Caco-2 (cell line): ENCODE measurements around the gene RRBP1. TPM values are rescaled to one million over a fixed set of nuclear protein-coding genes. Genes with fewer than 3 reads are reported as not detected.
A peak's percentile ranks its signal among the peaks of the same experiment; 100 is the strongest.

Source experiments
- BruUV-seq: library from RNA; stranded (reverse); fragments of 400-500 nt; replicated peaks from 2 replicates; lab custom pipeline; 2021; lab: Mats Ljungman, UMichigan
- CTCF ChIA-PET: fragments of 300-600 bp; sonication (Branson Sonifier 250); formaldehyde crosslinking; loops from one replicate; lab custom pipeline; 2022; ENCODE audit warnings: antibody characterized with exemption; lab: Charles Lee
- POLR2A ChIA-PET: fragments of 300-600 bp; sonication (Branson Sonifier 250); formaldehyde crosslinking; loops from one replicate; lab custom pipeline; 2022; ENCODE audit warnings: antibody characterized with exemption; lab: Charles Lee
- DNase-seq, 2 experiments: peaks; one replicate each; pipeline versions ENCODE4 v3.0.0 to v3.0.0-alpha.2; 2020 to 2022
- H3K27me3 ChIP-seq: replicated peaks from 2 replicates; pipeline ENCODE4 v1.6.0; 2011; ENCODE audit warnings: low read length; ENCODE audit not compliant: control insufficient read depth, insufficient read depth
- H3K36me3 ChIP-seq: 2 replicates; pipeline ENCODE4 v1.5.1; 2011; ENCODE audit warnings: low read length; ENCODE audit not compliant: control insufficient read depth, insufficient read depth
- H3K4me1 ChIP-seq: fragments of 250-450 bp; sonication (Bioruptor Pico); 2 replicates; pipeline ENCODE4 v1.5.1; 2020; ENCODE audit warnings: mild to moderate bottlenecking
- H3K4me3 ChIP-seq: 2 replicates; pipeline ENCODE4 v1.5.1; 2011; ENCODE audit warnings: low read depth, mild to moderate bottlenecking, control low read depth, low read length
- H3K9me3 ChIP-seq: fragments of 250-450 bp; sonication (Bioruptor Pico); 2 replicates; pipeline ENCODE4 v1.5.1; 2020; ENCODE audit warnings: mild to moderate bottlenecking, moderate library complexity
- H3K27ac Mint-ChIP-seq: one replicate; pipeline ENCODE4 v1.8.0; 2022; ENCODE audit warnings: mixed read lengths; ENCODE audit not compliant: unreplicated experiment
- H3K27me3 Mint-ChIP-seq: one replicate; pipeline ENCODE4 v1.8.0; 2022; ENCODE audit warnings: mixed read lengths; ENCODE audit not compliant: insufficient read depth, unreplicated experiment
- H3K36me3 Mint-ChIP-seq: one replicate; pipeline ENCODE4 v1.8.0; 2022; ENCODE audit warnings: mild to moderate bottlenecking, mixed read lengths; ENCODE audit not compliant: insufficient read depth, unreplicated experiment
- H3K4me1 Mint-ChIP-seq: one replicate; pipeline ENCODE4 v1.8.0; 2022; ENCODE audit warnings: low read depth, mixed read lengths; ENCODE audit not compliant: unreplicated experiment
- H3K4me3 Mint-ChIP-seq: one replicate; pipeline ENCODE4 v1.8.0; 2022; ENCODE audit warnings: mild to moderate bottlenecking, moderate library complexity, mixed read lengths; ENCODE audit not compliant: unreplicated experiment
- H3K9me3 Mint-ChIP-seq: one replicate; pipeline ENCODE4 v1.8.0; 2022; ENCODE audit warnings: mixed read lengths; ENCODE audit not compliant: unreplicated experiment
- CTCF ChIP-seq, 2 experiments: fragments of 200-600 bp in 1 of 2; IDR thresholded peaks; 1 replicate in 1 of 2; 2 replicates in 1 of 2; pipeline versions ENCODE4 v1.5.1 to v1.8.0; 2011 to 2022; ENCODE audit warnings: antibody characterized with exemption in 1 of 2, control low read depth in 1 of 2, inconsistent platforms in 1 of 2, low read depth in 1 of 2, low read length in 1 of 2, mild to moderate bottlenecking in 1 of 2, moderate library complexity in 1 of 2; ENCODE audit not compliant: insufficient read depth in 1 of 2, severe bottlenecking in 1 of 2, unreplicated experiment in 1 of 2
- intact Hi-C: fragments of 100-400 bp; cut with micrococcal nuclease; formaldehyde crosslinking; loops from one replicate; pipeline ENCODE4 v1.10.0; 2022; ENCODE audit not compliant: unreplicated experiment
- total RNA-seq: library from RNA; stranded (reverse); gene quantifications from 2 replicates; pipeline ENCODE4 v1.2.3, GENCODE V29; 2022

Gene RRBP1
- total RNA-seq, 1 experiment from 2014 or later, result 758 TPM

DNA sequence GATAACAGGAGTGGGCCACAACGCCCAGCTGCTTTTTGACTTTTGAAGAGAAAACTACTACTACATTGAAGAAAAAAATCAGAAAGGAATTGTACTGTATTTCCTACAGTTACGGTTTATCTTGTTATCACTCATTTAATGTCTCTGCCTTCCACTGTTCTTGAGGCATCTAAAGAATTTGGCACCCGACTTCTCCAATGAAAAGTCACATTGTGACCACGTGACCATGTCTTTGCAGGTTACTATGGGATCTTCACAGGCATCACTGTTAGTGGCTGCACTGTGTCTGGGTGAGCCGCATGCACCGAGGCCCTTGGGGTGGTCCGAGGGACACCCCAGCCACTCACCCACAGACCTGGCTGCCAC is 26.8 kb downstream of the RRBP1 start:
- POLR2A ChIA-PET, result interaction anchor here (0.5 kb wide), 1 partner anchor 199 kb away, joined by 3 read pairs; no protein-coding TSS in a partner anchor
- H3K9me3 ChIP-seq, result no peaks in the 10 kb centered on the region
- Mint-ChIP-seq H3K9me3 (peaks cover 8% of the 10 kb centered on the region), H3K27ac (no peak overlapping the region), H3K4me3 (no peak overlapping the region), H3K4me1 (peaks cover 28% of the 10 kb centered on the region), H3K27me3 (no peaks in the 10 kb centered on the region), H3K36me3 (peaks cover 99% of the 10 kb centered on the region)
- peaks cover 28% of the 10 kb centered on the region for H3K36me3 ChIP-seq
- CTCF ChIA-PET, result interaction anchor here (0.9 to 1.2 kb wide), 4 partner anchors 9 to 284 kb away, joined by 3 read pairs; no protein-coding TSS in a partner anchor
- no TSS peak for BruUV-seq
- intact Hi-C loops, result loop anchor here (1.0 kb wide), 1 partner anchor 243 kb away; no protein-coding TSS in a partner anchor
- H3K4me3 ChIP-seq, result no peak overlapping the region
- no peak for DNase-seq
- TF ChIP-seq CTCF (IDR thresholded peaks at IDR 0.05; ENCODE audit: insufficient read depth in 1 of 2, low read depth in 1 of 2, low read length in 1 of 2, severe bottlenecking in 1 of 2, unreplicated experiment in 1 of 2), result no peak
- no peaks in the 10 kb centered on the region for H3K27me3 ChIP-seq
- H3K4me1 ChIP-seq, result 0 out of 2 replicates have a peak, but pooled peaks cover 8% of the 10 kb centered on the region

- ChIA-PET POLR2A (interaction anchor here (0.5 to 0.6 kb wide), 2 partner anchors 28 to 199 kb away, joined by 3 read pairs; partner anchors contain the start of gene RRBP1), CTCF (interaction anchor here (0.5 to 1.2 kb wide), 5 partner anchors 9 to 284 kb away, joined by 3 to 7 read pairs (median 3); no protein-coding TSS in a partner anchor)
- H3K4me1 Mint-ChIP-seq, result peaks cover 26% of the 10 kb centered on the region
- H3K27ac Mint-ChIP-seq, result peak overlapping the region; percentile 24
- H3K27me3 Mint-ChIP-seq, result no peaks in the 10 kb centered on the region
- H3K4me1 ChIP-seq, result 0 out of 2 replicates have a peak, but pooled peaks cover 8% of the 10 kb centered on the region
- no peak overlapping the region for H3K4me3 ChIP-seq
- BruUV-seq, result no TSS peak
- peak; percentile 60 to 62 for TF ChIP-seq CTCF (IDR thresholded peaks at IDR 0.05; ENCODE audit: insufficient read depth in 1 of 2, low read depth in 1 of 2, low read length in 1 of 2, severe bottlenecking in 1 of 2, unreplicated experiment in 1 of 2)
- H3K9me3 ChIP-seq, result no peaks in the 10 kb centered on the region
- intact Hi-C loops, result loop anchor here (1.0 kb wide), 1 partner anchor 244 kb away; no protein-coding TSS in a partner anchor
- peak in 1 of 2 experiments; percentile 62 for DNase-seq
- peaks cover 99% of the 10 kb centered on the region for H3K36me3 Mint-ChIP-seq
- peaks cover 3% of the 10 kb centered on the region for H3K9me3 Mint-ChIP-seq
- H3K36me3 ChIP-seq, result peaks cover 23% of the 10 kb centered on the region
- H3K27me3 ChIP-seq, result no peaks in the 10 kb centered on the region
- no peak overlapping the region for H3K4me3 Mint-ChIP-seq
Observed at GRCh38 chr20:17654649-17655285, 27.3 kb downstream of the RRBP1 start.

- intact Hi-C loops, result no loop called here
- 0 out of 2 replicates have a peak, but pooled peaks cover 8% of the 10 kb centered on the region for H3K4me1 ChIP-seq
- ChIA-PET CTCF (interaction anchor here (0.5 to 1.0 kb wide), 3 partner anchors 32 to 285 kb away, joined by 3 to 7 read pairs (median 3); no protein-coding TSS in a partner anchor), POLR2A (interaction anchor here (0.6 kb wide), 2 partner anchors 28 to 66 kb away, joined by 3 read pairs; partner anchors contain the start of gene RRBP1)
- peaks cover 22% of the 10 kb centered on the region for H3K36me3 ChIP-seq
- Mint-ChIP-seq H3K27ac (peak overlapping the region; percentile 24), H3K9me3 (no peaks in the 10 kb centered on the region), H3K4me1 (peaks cover 27% of the 10 kb centered on the region), H3K27me3 (no peaks in the 10 kb centered on the region), H3K4me3 (no peak overlapping the region), H3K36me3 (peaks cover 99% of the 10 kb centered on the region)
- no peak for TF ChIP-seq CTCF (IDR thresholded peaks at IDR 0.05; ENCODE audit: insufficient read depth in 1 of 2, low read depth in 1 of 2, low read length in 1 of 2, severe bottlenecking in 1 of 2, unreplicated experiment in 1 of 2)
- no peaks in the 10 kb centered on the region for H3K9me3 ChIP-seq
- BruUV-seq, result no TSS peak
- no peak overlapping the region for H3K4me3 ChIP-seq
- no peaks in the 10 kb centered on the region for H3K27me3 ChIP-seq
- no peak for DNase-seq
Observed at GRCh38 chr20:17653835-17654648, 28.0 kb downstream of the RRBP1 start.
